GM21529 (cell line): ENCODE results near the gene MKNK2.
"Not testable (repeated sequence)": the region's sequence is repeated elsewhere in the genome, so short reads cannot be mapped to it uniquely, and the experiment has no call there.

Source experiments
- ATAC-seq: cut with Tn5 transposase; IDR thresholded peaks from one replicate; pipeline ENCODE4 v1.9.1; 2021; ENCODE audit not compliant: unreplicated experiment

The MKNK2 gene

GRCh38 chr19:1997353-1998233 is 53.5 kb downstream of the MKNK2 start:
- no peak for ATAC-seq

- no peak for ATAC-seq
These were observed 58.2 kb downstream of the MKNK2 start for GRCh38 chr19:1992759-1993260.

GRCh38 chr19:1991018-1991913 is 59.8 kb downstream of the MKNK2 start:
- ATAC-seq, result no peak

- ATAC-seq, result no peak
These were observed 60.6 kb downstream of the MKNK2 start for GRCh38 chr19:1990230-1991017.

- ATAC-seq, result no peak
These were observed 61.4 kb downstream of the MKNK2 start for GRCh38 chr19:1989513-1990229.

GRCh38 chr19:1988464-1988863 is 62.6 kb downstream of the MKNK2 start:
- ATAC-seq, result not testable (repeated sequence)
